Measurements from ENCODE around the gene PEF1. TPM values are rescaled to one million over a fixed set of nuclear protein-coding genes. Genes with fewer than 3 reads are reported as not detected.

Gene PEF1
- polyA plus RNA-seq, 1 donor (not counting 4 experiments of a cell fraction or from before 2014, with no cell fraction given) = 72.2 TPM

DNA sequence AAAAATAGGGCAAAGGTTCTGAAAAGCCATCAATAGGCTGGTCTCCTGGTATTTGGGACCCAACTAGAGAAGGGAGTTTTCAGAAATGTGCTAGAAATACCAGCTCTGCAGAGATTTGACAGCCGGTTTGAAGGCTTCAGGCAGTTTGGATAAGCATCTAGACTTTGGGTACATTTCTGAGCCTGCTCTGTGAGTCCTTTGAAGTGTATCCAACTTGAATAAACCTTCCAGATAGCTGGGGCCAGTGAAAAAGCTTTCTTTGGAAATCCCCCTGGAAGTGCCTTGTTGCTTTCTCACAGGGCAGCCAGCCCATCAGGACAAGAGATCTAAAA is 6.4 kb upstream of the PEF1 start:
- Histone ChIP-seq H3K4me3 (ENCODE audit: control insufficient read depth in 2 of 3, extremely low read depth in 1 of 3, insufficient read depth in 2 of 3, low read depth in 1 of 3, low read length in 3 of 3) (no peak overlapping the region), H3K9ac (ENCODE audit: control insufficient read depth, extremely low read depth, insufficient read depth, low read length) (no peak overlapping the region), H3K79me2 (ENCODE audit: control insufficient read depth, insufficient read depth, low read length) (no peaks in the 10 kb centered on the region), H2AFZ (ENCODE audit: control insufficient read depth, low read length) (no peak overlapping the region), H3K4me1 (ENCODE audit: control insufficient read depth, extremely low read depth, insufficient read depth, low read length) (peaks cover 9% of the 10 kb centered on the region), H3K27me3 (ENCODE audit: control insufficient read depth, extremely low read depth, insufficient read depth, low read length) (no peaks in the 10 kb centered on the region), H3K9me1 (ENCODE audit: control insufficient read depth, extremely low read depth, insufficient read depth, low read length) (no peaks in the 10 kb centered on the region), H3K4me2 (ENCODE audit: control insufficient read depth, extremely low read depth, insufficient read depth, low read depth, low read length) (no peak overlapping the region), H3K9me3 (ENCODE audit: control insufficient read depth, low read depth, low read length) (no peaks in the 10 kb centered on the region), H3K36me3 (ENCODE audit: control insufficient read depth in 2 of 2, extremely low read depth in 1 of 2, insufficient read depth in 2 of 2, low read length in 2 of 2) (peaks cover 16 to 22% of the 10 kb centered on the region in 2 experiments), H4K20me1 (ENCODE audit: control insufficient read depth, extremely low read depth, insufficient read depth, low read length) (no peaks in the 10 kb centered on the region), H3K27ac (ENCODE audit: control insufficient read depth, insufficient read depth, low read length) (no peak overlapping the region)
- FAIRE-seq = no peak
- no peak for DNase-seq (ENCODE audit: low read depth, low spot score)
- TF ChIP-seq, protein P1, sequence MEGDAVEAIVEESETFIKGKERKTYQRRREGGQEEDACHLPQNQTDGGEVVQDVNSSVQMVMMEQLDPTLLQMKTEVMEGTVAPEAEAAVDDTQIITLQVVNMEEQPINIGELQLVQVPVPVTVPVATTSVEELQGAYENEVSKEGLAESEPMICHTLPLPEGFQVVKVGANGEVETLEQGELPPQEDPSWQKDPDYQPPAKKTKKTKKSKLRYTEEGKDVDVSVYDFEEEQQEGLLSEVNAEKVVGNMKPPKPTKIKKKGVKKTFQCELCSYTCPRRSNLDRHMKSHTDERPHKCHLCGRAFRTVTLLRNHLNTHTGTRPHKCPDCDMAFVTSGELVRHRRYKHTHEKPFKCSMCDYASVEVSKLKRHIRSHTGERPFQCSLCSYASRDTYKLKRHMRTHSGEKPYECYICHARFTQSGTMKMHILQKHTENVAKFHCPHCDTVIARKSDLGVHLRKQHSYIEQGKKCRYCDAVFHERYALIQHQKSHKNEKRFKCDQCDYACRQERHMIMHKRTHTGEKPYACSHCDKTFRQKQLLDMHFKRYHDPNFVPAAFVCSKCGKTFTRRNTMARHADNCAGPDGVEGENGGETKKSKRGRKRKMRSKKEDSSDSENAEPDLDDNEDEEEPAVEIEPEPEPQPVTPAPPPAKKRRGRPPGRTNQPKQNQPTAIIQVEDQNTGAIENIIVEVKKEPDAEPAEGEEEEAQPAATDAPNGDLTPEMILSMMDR (optimal IDR thresholded peaks at IDR 0.05 in 1 of 3, IDR thresholded peaks at IDR 0.05 in 1 of 3, conservative IDR thresholded peaks at IDR 0.05 in 1 of 3; ENCODE audit: extremely low read depth in 1 of 3, insufficient read depth in 2 of 3, low read length in 3 of 3) = no peak
- TF ChIP-seq EZH2 (IDR thresholded peaks at IDR 0.05; ENCODE audit: low read length) = no peak
- dilution Hi-C loops (cut with MboI; ENCODE audit: extremely low pct_ligation_motif_present, low sequenced_read_pairs) = no loop called here

DNA sequence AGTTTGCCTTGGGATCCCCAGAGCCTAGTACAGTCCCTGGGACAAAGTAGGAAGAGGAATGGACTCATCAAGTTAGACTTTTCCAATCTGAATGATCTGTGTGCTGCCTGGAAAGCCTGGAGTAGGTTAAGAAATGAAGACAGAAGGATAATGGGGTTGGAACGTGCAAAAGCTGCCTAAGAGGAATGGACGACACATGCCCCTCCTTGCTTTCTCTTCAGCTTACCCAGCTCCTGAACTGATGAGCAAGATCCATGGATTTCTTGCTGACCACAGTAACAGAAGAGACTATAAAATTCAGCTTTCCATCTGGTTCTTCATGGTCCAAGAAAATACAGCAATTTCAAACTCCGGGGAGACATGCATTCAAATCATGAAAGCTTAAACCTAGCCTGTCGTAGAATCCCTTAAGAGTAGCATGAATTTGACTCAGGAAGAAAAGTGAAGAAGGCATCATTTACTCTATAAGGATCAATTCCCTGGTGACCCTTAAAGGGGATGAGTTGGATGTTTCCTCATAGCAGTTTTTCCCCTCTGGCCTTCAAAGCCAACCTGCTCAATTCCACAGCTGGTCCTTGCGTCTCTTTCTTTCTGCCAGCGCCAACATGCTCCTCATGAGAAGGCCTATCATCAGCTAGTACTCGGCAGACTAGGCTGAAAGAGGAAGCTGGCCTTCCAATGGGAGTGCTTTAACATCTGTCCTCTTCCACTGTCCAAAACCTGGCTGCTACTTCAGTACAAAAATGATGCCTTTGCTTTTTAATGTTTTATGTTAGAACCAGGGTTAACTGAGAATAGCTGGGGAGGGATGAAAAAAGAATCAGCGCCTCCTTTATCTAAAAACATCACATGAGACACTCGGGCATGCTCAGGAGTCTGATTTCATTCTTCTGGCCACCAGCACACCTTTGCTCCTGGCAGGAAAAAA is 5.7 kb upstream of the PEF1 start:
- no peak for FAIRE-seq
- no peak overlapping the region for H3K27ac ChIP-seq (ENCODE audit: control insufficient read depth, insufficient read depth, low read length)
- no peak overlapping the region for H3K9ac ChIP-seq (ENCODE audit: control insufficient read depth, extremely low read depth, insufficient read depth, low read length)
- no peak overlapping the region for H2AFZ ChIP-seq (ENCODE audit: control insufficient read depth, low read length)
- DNase-seq (ENCODE audit: low read depth, low spot score) = no peak
- no peak overlapping the region for H3K4me3 ChIP-seq (ENCODE audit: control insufficient read depth in 2 of 3, extremely low read depth in 1 of 3, insufficient read depth in 2 of 3, low read depth in 1 of 3, low read length in 3 of 3)
- no peak overlapping the region for H3K4me2 ChIP-seq (ENCODE audit: control insufficient read depth, extremely low read depth, insufficient read depth, low read depth, low read length)
- no peaks in the 10 kb centered on the region for H3K9me1 ChIP-seq (ENCODE audit: control insufficient read depth, extremely low read depth, insufficient read depth, low read length)
- dilution Hi-C loops (cut with MboI; ENCODE audit: extremely low pct_ligation_motif_present, low sequenced_read_pairs) = no loop called here
- H4K20me1 ChIP-seq (ENCODE audit: control insufficient read depth, extremely low read depth, insufficient read depth, low read length) = no peaks in the 10 kb centered on the region
- no peaks in the 10 kb centered on the region for H3K79me2 ChIP-seq (ENCODE audit: control insufficient read depth, insufficient read depth, low read length)
- H3K27me3 ChIP-seq (ENCODE audit: control insufficient read depth, extremely low read depth, insufficient read depth, low read length) = no peaks in the 10 kb centered on the region
- peaks cover 9% of the 10 kb centered on the region for H3K4me1 ChIP-seq (ENCODE audit: control insufficient read depth, extremely low read depth, insufficient read depth, low read length)
- H3K36me3 ChIP-seq (ENCODE audit: control insufficient read depth in 2 of 2, extremely low read depth in 1 of 2, insufficient read depth in 2 of 2, low read length in 2 of 2) = peaks cover 12 to 19% of the 10 kb centered on the region in 2 experiments
- TF ChIP-seq, protein P1 (optimal IDR thresholded peaks at IDR 0.05 in 1 of 3, IDR thresholded peaks at IDR 0.05 in 1 of 3, conservative IDR thresholded peaks at IDR 0.05 in 1 of 3; ENCODE audit: extremely low read depth in 1 of 3, insufficient read depth in 2 of 3, low read length in 3 of 3) = no peak
- no peak for TF ChIP-seq EZH2 (IDR thresholded peaks at IDR 0.05; ENCODE audit: low read length)
- no peaks in the 10 kb centered on the region for H3K9me3 ChIP-seq (ENCODE audit: control insufficient read depth, low read depth, low read length)

Data from keratinocyte (primary cell).